HG03354 (cell line): Measurements from ENCODE around the gene CACNB4.
"Not testable (repeated sequence)": the region's sequence is repeated elsewhere in the genome, so short reads cannot be mapped to it uniquely, and the experiment has no call there.

Experiments
- ATAC-seq: cut with Tn5 transposase; IDR thresholded peaks from one replicate; pipeline ENCODE4 v1.9.1; 2021; ENCODE audit warnings: mild to moderate bottlenecking; ENCODE audit not compliant: unreplicated experiment, poor library complexity, severe bottlenecking

The CACNB4 gene

GRCh38 chr2:151881342-151881741 lies 217.5 kb downstream of the CACNB4 start:
- ATAC-seq = no peak

DNA sequence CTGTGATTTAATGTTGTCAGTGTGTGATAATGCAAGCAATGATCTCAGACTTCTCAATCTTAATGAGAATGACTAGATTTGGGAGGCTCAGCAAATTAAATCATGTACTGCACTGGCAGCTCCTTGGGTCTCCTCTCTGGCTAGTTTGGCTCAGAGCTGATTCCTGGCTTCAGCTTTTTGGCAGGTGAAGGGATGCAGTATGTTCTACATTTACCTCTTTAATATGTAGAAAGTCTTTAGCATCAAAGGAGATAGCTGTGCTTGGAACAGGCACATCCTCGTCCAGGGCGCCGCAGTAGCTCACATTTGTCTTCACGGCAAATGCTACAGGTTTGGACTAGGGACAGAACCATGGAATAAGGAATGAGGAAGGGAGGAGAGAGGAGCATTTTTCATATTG lies 218.3 kb downstream of the CACNB4 start:
- ATAC-seq = no peak

- peak; percentile 48 for ATAC-seq
Observed at GRCh38 chr2:151878655-151879563, 219.9 kb downstream of the CACNB4 start.

DNA sequence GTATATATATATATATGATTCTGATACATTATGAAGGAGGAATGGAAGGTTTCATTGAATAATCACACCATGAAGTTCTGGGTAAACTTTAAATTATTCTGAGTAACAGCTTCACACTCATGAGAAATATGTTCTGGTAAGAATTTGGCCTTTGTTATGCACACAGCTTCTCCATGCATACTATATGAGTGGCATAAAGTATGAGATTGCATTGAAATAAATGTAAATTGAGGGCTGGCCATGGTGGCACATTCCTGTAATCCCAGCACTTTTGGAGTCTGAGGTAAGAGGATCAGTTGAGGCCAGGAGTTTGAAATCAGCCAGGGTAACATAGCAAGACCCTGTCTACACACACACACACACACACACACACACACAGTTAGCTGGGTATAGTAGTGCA lies 220.6 kb downstream of the CACNB4 start:
- ATAC-seq = no peak

DNA sequence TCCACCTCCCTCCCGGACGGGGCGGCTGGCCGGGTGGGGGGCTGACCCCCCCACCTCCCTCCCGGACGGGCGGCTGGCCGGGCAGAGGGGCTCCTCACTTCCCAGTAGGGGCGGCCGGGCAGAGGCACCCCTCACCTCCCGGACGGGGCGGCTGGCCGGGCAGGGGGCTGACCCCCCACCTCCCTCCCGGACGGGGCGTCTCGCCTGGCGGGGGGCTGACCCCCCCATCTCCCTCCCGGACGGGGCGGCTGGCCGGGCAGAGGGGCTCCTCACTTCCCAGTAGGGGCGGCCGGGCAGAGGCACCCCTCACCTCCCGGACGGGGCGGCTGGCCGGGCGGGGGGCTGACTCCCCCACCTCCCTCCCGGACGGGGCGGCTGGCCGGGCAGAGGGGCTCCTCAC lies 223.2 kb downstream of the CACNB4 start:
- not testable (repeated sequence) for ATAC-seq

DNA sequence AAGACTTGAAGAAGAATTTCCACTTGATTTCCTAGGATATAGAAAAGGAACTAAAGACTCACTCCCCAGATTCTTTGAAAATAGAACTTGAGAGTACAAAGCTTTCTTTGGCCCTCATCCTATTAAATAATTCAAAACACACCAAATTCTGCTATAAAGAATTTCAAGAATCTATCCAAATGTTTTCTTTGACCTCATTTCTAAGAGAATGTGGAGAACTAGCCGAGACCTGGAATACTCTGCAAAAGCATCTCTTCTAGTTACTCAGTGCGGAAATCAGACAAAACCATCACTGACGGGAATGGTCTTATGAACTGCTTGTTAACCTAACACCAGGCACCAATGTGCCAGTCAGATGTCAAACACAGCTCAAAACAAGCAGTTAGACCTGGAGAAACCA lies 226.4 kb downstream of the CACNB4 start:
- no peak for ATAC-seq

- no peak for ATAC-seq
Observed at GRCh38 chr2:151869291-151869690, 229.6 kb downstream of the CACNB4 start.

DNA sequence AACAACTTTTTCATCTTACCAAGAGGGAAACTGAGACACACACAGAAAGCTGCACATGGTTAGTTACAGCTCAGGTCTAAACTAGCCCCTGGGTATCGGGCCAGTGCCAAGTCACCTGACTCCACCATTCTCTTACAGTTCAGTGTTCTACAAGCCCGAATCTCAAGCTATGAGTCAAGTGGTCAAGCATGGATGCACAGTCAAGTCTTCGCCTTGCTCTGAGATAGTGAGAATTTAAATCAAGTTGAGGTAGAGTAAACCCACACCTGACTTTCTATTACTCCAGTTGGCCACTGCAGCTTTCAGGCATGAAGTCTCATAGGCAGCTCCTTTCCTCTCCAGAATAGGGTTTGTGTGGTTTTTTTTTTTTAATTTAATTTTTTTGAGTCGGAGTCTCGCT lies 236.1 kb downstream of the CACNB4 start:
- ATAC-seq = peak; percentile 99

DNA sequence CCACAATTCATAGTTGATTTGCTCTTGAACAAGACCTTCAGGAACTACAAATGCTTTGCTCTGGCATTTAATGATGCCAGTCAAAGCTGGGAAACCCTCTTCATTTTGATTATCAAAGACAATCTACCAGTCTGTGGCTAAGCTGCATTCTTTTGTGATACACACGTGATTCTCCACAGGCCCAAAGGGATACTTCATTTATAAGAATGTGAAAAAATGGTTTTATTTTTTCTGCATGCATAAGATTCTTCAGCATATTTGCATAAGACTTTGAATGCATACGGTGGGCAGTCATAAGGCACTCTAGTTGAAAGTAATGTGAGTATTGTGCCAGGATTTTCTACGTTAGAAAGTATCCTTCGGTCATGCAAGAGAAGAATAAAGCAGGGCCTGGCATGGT lies 237.7 kb downstream of the CACNB4 start:
- ATAC-seq = no peak

- ATAC-seq = no peak
Observed at GRCh38 chr2:151860613-151861146, 238.2 kb downstream of the CACNB4 start.

DNA sequence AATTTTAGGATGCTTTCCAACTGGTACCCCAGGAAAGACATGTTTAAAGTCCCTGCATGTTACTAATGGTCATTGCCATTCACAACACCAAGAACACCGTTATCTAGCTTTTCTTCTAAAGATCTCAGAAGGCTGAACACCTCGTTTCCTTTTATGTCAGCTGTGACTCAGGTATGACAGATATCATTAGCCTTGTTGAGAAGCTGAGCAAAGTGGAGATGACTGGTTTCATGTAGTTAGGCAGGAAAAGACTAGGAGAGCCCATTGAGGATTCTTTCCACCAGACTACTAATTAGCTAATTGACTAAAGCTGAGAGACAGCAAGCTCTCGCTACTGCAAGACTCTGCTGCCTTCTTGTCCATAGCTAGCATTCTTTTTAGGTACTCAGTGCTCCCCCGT lies 238.6 kb downstream of the CACNB4 start:
- ATAC-seq = no peak

DNA sequence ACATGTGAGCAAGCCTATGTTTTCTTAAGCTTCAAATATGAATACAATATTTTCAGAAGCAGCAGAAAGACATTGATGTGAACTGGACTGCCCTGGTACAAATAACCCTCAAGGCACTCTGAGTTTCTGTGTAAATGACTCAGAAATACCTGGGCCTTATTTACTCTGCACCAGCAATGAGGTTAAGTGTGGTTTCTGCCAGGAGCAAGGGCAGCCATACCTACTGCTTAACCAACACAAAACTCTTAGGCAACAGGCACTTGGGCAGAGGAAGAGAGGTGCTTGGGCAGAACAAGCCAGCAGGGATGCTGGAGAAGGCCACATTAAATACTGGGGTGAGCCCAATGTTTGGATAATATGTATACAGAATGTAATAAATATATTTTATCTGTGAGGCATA lies 241.2 kb downstream of the CACNB4 start:
- ATAC-seq = no peak

- ATAC-seq = no peak
Observed at GRCh38 chr2:151855111-151855510, 243.7 kb downstream of the CACNB4 start.

DNA sequence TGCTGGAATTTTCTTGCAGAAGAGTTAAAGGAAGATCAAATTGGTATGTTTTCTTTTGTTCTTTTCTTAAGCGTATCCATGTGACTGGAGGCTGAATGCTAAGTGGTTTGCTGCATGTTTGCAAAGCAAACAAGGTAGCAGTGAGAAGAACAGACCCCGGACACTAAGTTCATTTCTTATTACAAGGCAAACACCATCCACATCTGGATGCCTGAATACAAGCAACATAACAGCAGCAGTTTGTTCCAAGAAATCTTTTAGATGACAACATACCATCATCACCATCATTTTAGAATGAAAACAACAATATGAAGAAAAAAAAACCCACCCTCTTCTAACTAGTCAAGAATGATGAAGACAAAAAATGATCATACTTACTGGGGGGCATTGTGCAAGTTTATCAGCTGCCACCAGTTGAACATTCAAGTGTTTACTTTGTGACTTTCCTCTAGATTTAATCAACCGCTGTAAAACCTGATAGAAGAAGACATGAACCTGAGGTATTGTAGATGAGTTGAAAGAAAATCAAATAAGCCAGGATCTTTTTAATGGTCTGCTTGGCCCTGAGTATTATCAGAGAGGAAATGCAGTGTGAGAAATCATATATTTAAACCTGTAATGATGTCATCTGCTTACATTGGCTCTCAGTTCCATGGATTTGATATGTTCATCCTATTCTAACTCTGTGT lies 245.6 kb downstream of the CACNB4 start:
- ATAC-seq = no peak

GRCh38 chr2:151852260-151853069 lies 246.4 kb downstream of the CACNB4 start:
- ATAC-seq = no peak

- ATAC-seq = no peak
Observed at GRCh38 chr2:151851761-151852160, 247.1 kb downstream of the CACNB4 start.

GRCh38 chr2:151849413-151850010 lies 249.3 kb downstream of the CACNB4 start:
- no peak for ATAC-seq

GRCh38 chr2:151845884-151846283 lies 253.0 kb downstream of the CACNB4 start:
- peak; percentile 71 for ATAC-seq

DNA sequence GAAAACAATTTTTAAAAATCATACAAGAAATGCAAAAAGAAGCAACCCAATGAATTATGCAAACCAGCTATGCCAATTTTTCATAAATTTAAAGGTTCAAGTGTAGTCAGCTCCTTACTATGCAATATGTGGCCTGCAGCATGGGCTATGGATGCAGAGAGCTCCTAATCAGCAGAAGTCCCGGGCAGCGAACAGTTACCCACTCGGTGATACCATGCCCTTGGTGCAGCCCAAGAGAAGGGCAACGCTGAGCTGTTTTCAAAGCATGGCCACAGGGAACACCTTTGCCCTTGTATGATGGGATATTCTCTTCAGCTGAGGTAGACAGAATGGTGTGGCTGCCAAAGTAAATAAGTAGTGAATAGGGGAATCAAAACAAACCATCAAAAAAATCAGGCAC lies 253.4 kb downstream of the CACNB4 start:
- ATAC-seq = peak; percentile 0
